Measurements from ENCODE around the gene RTKN. TPM values are rescaled to one million over a fixed set of nuclear protein-coding genes. Genes with fewer than 3 reads are reported as not detected.
A peak's percentile ranks its signal among the peaks of the same experiment; 100 is the strongest.

Gene RTKN
- total and polyA plus RNA-seq, 2 of the 13 experiments (the other 11 are each of a cell fraction or from before 2014, with no cell fraction given): 159 to 166 TPM

DNA sequence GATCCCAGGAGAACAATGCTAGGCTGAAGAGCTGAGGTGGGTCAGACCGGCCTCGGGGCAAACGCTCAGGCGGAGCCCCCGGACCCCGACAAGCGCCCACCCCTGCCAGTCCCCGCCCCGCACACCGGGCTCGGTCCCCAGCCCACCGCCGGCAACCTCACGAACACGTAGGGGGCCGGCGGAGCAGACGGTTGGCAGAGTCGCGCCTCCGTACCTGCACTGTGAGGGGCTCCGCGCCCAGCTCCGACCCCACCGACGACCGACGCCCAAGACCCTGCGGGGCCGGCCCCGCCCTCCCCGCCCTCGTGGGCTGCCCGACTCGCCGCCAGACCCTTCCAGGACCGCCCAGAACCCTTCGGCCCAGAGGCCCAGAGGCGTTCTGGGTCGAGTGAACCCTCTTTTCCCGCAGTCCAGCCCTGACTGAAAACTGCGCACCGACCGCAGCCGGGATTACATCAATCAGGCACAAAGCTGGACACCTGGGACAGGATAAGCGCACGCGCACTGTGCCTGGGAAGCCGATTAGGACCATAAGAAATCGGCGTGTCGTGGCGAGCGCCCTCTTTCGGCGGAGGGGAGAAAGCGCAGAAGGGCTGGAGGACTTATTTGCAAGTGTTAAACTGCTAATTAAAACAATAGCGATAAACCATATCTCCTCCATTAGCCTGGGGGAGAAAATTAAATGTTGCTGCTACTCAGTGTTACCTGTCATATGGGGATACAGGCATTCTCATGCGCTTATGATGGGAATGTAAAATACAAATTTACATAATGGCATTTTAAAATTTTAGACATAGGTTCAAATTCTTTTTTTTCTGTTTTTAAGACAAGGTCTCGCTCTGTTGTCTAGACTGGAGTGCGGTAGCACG lies 49.9 kb downstream of the RTKN start (continued):
- TF ChIP-seq, protein P1, sequence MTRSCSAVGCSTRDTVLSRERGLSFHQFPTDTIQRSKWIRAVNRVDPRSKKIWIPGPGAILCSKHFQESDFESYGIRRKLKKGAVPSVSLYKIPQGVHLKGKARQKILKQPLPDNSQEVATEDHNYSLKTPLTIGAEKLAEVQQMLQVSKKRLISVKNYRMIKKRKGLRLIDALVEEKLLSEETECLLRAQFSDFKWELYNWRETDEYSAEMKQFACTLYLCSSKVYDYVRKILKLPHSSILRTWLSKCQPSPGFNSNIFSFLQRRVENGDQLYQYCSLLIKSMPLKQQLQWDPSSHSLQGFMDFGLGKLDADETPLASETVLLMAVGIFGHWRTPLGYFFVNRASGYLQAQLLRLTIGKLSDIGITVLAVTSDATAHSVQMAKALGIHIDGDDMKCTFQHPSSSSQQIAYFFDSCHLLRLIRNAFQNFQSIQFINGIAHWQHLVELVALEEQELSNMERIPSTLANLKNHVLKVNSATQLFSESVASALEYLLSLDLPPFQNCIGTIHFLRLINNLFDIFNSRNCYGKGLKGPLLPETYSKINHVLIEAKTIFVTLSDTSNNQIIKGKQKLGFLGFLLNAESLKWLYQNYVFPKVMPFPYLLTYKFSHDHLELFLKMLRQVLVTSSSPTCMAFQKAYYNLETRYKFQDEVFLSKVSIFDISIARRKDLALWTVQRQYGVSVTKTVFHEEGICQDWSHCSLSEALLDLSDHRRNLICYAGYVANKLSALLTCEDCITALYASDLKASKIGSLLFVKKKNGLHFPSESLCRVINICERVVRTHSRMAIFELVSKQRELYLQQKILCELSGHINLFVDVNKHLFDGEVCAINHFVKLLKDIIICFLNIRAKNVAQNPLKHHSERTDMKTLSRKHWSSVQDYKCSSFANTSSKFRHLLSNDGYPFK (CRISPR knock-in tag; IDR thresholded peaks at IDR 0.05; ENCODE audit: borderline replicate concordance): peak; percentile 84; the same call in 1 of the 2 replicates
- TF ChIP-seq, protein P2, sequence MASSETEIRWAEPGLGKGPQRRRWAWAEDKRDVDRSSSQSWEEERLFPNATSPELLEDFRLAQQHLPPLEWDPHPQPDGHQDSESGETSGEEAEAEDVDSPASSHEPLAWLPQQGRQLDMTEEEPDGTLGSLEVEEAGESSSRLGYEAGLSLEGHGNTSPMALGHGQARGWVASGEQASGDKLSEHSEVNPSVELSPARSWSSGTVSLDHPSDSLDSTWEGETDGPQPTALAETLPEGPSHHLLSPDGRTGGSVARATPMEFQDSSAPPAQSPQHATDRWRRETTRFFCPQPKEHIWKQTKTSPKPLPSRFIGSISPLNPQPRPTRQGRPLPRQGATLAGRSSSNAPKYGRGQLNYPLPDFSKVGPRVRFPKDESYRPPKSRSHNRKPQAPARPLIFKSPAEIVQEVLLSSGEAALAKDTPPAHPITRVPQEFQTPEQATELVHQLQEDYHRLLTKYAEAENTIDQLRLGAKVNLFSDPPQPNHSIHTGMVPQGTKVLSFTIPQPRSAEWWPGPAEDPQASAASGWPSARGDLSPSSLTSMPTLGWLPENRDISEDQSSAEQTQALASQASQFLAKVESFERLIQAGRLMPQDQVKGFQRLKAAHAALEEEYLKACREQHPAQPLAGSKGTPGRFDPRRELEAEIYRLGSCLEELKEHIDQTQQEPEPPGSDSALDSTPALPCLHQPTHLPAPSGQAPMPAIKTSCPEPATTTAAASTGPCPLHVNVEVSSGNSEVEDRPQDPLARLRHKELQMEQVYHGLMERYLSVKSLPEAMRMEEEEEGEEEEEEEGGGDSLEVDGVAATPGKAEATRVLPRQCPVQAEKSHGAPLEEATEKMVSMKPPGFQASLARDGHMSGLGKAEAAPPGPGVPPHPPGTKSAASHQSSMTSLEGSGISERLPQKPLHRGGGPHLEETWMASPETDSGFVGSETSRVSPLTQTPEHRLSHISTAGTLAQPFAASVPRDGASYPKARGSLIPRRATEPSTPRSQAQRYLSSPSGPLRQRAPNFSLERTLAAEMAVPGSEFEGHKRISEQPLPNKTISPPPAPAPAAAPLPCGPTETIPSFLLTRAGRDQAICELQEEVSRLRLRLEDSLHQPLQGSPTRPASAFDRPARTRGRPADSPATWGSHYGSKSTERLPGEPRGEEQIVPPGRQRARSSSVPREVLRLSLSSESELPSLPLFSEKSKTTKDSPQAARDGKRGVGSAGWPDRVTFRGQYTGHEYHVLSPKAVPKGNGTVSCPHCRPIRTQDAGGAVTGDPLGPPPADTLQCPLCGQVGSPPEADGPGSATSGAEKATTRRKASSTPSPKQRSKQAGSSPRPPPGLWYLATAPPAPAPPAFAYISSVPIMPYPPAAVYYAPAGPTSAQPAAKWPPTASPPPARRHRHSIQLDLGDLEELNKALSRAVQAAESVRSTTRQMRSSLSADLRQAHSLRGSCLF (CRISPR knock-in tag; IDR thresholded peaks at IDR 0.05; ENCODE audit: borderline replicate concordance): no peak
- TF ChIP-seq HOXA7 (CRISPR knock-in tag; IDR thresholded peaks at IDR 0.05): no peak
- TF ChIP-seq ZNF567 (CRISPR knock-in tag; IDR thresholded peaks at IDR 0.05; ENCODE audit: borderline replicate concordance): peak; percentile 33; the same call in 1 of the 2 replicates
- TF ChIP-seq THAP11 (CRISPR knock-in tag; IDR thresholded peaks at IDR 0.05): peak; percentile 89
- TF ChIP-seq, protein P3, sequence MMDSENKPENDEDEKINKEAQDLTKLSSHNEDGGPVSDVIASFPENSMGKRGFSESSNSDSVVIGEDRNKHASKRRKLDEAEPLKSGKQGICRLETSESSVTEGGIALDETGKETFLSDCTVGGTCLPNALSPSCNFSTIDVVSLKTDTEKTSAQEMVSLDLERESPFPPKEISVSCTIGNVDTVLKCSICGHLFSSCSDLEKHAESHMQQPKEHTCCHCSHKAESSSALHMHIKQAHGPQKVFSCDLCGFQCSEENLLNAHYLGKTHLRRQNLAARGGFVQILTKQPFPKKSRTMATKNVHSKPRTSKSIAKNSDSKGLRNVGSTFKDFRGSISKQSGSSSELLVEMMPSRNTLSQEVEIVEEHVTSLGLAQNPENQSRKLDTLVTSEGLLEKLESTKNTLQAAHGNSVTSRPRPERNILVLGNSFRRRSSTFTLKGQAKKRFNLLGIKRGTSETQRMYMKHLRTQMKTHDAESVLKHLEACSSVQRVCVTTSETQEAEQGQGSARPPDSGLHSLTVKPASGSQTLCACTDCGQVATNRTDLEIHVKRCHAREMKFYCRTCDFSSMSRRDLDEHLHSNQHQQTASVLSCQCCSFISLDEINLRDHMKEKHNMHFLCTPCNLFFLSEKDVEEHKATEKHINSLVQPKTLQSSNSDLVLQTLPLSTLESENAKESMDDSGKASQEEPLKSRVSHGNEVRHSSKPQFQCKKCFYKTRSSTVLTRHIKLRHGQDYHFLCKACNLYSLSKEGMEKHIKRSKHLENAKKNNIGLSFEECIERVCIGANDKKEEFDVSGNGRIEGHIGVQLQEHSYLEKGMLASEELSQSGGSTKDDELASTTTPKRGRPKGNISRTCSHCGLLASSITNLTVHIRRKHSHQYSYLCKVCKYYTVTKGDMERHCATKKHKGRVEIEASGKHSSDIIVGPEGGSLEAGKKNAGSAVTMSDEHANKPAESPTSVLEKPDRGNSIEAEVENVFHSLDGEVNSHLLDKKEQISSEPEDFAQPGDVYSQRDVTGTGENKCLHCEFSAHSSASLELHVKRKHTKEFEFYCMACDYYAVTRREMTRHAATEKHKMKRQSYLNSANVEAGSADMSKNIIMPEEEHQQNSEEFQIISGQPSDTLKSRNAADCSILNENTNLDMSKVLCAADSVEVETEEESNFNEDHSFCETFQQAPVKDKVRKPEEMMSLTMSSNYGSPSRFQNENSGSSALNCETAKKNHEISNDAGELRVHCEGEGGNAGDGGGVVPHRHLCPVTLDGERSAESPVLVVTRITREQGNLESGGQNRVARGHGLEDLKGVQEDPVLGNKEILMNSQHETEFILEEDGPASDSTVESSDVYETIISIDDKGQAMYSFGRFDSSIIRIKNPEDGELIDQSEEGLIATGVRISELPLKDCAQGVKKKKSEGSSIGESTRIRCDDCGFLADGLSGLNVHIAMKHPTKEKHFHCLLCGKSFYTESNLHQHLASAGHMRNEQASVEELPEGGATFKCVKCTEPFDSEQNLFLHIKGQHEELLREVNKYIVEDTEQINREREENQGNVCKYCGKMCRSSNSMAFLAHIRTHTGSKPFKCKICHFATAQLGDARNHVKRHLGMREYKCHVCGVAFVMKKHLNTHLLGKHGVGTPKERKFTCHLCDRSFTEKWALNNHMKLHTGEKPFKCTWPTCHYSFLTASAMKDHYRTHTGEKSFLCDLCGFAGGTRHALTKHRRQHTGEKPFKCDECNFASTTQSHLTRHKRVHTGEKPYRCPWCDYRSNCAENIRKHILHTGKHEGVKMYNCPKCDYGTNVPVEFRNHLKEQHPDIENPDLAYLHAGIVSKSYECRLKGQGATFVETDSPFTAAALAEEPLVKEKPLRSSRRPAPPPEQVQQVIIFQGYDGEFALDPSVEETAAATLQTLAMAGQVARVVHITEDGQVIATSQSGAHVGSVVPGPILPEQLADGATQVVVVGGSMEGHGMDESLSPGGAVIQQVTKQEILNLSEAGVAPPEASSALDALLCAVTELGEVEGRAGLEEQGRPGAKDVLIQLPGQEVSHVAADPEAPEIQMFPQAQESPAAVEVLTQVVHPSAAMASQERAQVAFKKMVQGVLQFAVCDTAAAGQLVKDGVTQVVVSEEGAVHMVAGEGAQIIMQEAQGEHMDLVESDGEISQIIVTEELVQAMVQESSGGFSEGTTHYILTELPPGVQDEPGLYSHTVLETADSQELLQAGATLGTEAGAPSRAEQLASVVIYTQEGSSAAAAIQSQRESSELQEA (CRISPR knock-in tag; IDR thresholded peaks at IDR 0.05; ENCODE audit: not compliant biosample characterization): peak; percentile 64
- TF ChIP-seq HNF4A (CRISPR knock-in tag; IDR thresholded peaks at IDR 0.05): no peak; the same call in 1 of the 2 replicates
- no peak for TF ChIP-seq NFE2L1 (CRISPR knock-in tag; IDR thresholded peaks at IDR 0.05; ENCODE audit: borderline replicate concordance)
- TF ChIP-seq, protein P4, sequence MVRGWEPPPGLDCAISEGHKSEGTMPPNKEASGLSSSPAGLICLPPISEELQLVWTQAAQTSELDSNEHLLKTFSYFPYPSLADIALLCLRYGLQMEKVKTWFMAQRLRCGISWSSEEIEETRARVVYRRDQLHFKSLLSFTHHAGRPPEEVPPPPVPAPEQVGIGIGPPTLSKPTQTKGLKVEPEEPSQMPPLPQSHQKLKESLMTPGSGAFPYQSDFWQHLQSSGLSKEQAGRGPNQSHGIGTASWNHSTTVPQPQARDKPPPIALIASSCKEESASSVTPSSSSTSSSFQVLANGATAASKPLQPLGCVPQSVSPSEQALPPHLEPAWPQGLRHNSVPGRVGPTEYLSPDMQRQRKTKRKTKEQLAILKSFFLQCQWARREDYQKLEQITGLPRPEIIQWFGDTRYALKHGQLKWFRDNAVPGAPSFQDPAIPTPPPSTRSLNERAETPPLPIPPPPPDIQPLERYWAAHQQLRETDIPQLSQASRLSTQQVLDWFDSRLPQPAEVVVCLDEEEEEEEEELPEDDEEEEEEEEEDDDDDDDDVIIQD (CRISPR knock-in tag; IDR thresholded peaks at IDR 0.05; ENCODE audit: low read depth): peak; percentile 64; the same call in 1 of the 2 replicates
